ENCODE results near the gene HNF4A. TPM values are rescaled to one million over a fixed set of nuclear protein-coding genes. Genes with fewer than 3 reads are reported as not detected.

HNF4A gene
- total RNA-seq, 4 donors from 2014 or later = 0.63 TPM; not detected in 3

DNA sequence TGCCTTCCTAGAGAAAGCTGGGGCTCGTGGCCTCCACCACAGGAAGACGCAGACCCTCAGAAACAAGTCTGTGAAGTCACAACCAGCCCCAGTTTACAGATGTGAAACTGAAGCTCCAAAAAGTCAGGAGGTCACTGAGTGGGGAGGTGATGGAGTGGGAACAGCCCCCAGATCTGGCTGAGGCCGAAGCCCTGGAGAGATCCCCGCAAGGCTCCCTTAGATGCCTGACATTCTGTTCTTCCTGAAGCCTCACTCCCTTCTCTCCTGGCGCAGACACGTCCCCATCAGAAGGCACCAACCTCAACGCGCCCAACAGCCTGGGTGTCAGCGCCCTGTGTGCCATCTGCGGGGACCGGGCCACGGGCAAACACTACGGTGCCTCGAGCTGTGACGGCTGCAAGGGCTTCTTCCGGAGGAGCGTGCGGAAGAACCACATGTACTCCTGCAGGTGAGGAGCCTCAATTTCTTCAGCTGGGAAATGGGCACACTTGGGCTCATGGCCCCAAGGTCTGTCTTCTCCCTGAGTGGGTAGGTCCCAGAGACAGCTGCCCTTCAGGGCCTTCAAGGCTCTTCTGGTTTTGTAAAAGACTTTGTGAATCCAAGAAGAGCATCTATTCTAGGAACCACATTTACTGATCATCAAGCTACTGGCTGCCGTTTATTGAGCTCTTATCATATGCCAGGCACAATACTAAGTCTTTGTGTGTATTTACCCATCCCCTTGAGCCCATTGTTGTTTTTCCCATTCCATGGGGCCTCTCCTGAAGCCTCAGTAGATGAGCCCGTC is 50.5 kb downstream of the HNF4A start:
- H3K9me3 ChIP-seq = no peaks in the 10 kb centered on the region
- intact Hi-C loops (cut with DNase I) = no loop called here
- DNase-seq (ENCODE audit: extremely low spot score) = no peak
- 96% methylated on average over 13 of the region's 20 CpGs for WGBS
- H3K4me1 ChIP-seq = no peaks in the 10 kb centered on the region
- no peaks in the 10 kb centered on the region for H3K36me3 ChIP-seq
- H3K4me3 ChIP-seq = no peak overlapping the region
- peaks cover 0 to 17% (median 0%) of the 10 kb centered on the region in 4 donors for H3K27me3 ChIP-seq
- no peak overlapping the region for H3K27ac ChIP-seq (replicated peaks in 1 of 4)
- TF ChIP-seq EP300 (IDR thresholded peaks at IDR 0.05) (no peak), POLR2AphosphoS5 (IDR thresholded peaks at IDR 0.05) (no peak), POLR2A (IDR thresholded peaks at IDR 0.05; ENCODE audit: low read depth) (no peak)
- TF ChIP-seq, protein P1, sequence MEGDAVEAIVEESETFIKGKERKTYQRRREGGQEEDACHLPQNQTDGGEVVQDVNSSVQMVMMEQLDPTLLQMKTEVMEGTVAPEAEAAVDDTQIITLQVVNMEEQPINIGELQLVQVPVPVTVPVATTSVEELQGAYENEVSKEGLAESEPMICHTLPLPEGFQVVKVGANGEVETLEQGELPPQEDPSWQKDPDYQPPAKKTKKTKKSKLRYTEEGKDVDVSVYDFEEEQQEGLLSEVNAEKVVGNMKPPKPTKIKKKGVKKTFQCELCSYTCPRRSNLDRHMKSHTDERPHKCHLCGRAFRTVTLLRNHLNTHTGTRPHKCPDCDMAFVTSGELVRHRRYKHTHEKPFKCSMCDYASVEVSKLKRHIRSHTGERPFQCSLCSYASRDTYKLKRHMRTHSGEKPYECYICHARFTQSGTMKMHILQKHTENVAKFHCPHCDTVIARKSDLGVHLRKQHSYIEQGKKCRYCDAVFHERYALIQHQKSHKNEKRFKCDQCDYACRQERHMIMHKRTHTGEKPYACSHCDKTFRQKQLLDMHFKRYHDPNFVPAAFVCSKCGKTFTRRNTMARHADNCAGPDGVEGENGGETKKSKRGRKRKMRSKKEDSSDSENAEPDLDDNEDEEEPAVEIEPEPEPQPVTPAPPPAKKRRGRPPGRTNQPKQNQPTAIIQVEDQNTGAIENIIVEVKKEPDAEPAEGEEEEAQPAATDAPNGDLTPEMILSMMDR (IDR thresholded peaks at IDR 0.05) = no peak

GRCh38 chr20:44406572-44407137 is 51.2 kb downstream of the HNF4A start:
- no peaks in the 10 kb centered on the region for H3K36me3 ChIP-seq
- TF ChIP-seq EP300 (IDR thresholded peaks at IDR 0.05) (no peak), POLR2A (IDR thresholded peaks at IDR 0.05; ENCODE audit: low read depth) (no peak), POLR2AphosphoS5 (IDR thresholded peaks at IDR 0.05) (no peak)
- TF ChIP-seq, protein P1 (IDR thresholded peaks at IDR 0.05) = no peak
- no peak for DNase-seq (ENCODE audit: extremely low spot score)
- H3K27me3 ChIP-seq = peaks cover 0 to 10% (median 0%) of the 10 kb centered on the region in 4 donors
- H3K4me3 ChIP-seq = no peak overlapping the region
- H3K27ac ChIP-seq (replicated peaks in 1 of 4) = no peak overlapping the region
- WGBS = 77% methylated on average over 6 of the region's 7 CpGs
- H3K9me3 ChIP-seq = no peaks in the 10 kb centered on the region
- no peaks in the 10 kb centered on the region for H3K4me1 ChIP-seq
- intact Hi-C loops (cut with DNase I) = no loop called here

DNA sequence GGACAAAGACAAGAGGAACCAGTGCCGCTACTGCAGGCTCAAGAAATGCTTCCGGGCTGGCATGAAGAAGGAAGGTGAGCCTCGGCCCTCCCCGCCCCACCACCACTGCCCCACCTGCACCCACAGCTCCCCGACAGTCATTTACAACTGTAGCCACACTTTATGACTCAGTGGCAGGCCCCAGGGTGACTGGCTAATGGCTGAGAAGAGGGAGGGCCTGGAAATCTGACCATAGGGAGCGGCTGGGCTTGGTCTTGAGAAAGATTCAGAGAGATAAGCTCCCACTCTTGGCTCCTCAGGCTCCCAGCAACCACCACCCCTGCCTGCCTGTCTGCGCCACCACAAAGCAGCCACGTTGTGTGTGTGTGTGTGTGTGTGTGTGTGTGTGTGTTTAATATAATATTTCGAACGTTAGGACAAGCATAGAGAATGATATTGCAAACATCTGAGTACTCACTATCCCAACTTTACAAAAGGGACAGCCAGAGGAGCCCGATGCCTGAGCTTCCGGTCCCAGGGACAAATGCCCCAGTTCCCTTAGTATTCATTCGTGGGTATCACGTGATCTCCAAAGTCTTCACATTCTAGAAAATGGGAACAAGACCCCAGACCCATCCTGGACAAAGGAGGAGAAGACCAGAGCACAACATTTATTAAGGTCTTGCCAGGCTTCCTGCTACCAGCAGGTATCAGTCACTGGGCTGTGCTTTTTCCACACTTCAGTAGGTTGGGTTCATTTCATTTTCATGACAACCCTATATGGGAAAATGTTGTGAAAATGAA is 52.1 kb downstream of the HNF4A start:
- H3K27ac ChIP-seq (replicated peaks in 1 of 4) = no peak overlapping the region
- 82% methylated on average over 12 of the region's 14 CpGs for WGBS
- H3K4me3 ChIP-seq = no peak overlapping the region
- TF ChIP-seq POLR2A (IDR thresholded peaks at IDR 0.05; ENCODE audit: low read depth) = no peak
- TF ChIP-seq EP300 (IDR thresholded peaks at IDR 0.05) = no peak
- TF ChIP-seq, protein P1 (IDR thresholded peaks at IDR 0.05) = no peak
- no peak for TF ChIP-seq POLR2AphosphoS5 (IDR thresholded peaks at IDR 0.05)
- no peak for DNase-seq (ENCODE audit: extremely low spot score)
- peaks cover 0 to 9% (median 0%) of the 10 kb centered on the region in 4 donors for H3K27me3 ChIP-seq
- H3K4me1 ChIP-seq = no peaks in the 10 kb centered on the region
- no peaks in the 10 kb centered on the region for H3K36me3 ChIP-seq
- intact Hi-C loops (cut with DNase I) = no loop called here
- H3K9me3 ChIP-seq = no peaks in the 10 kb centered on the region

- Histone ChIP-seq H3K27ac (replicated peaks in 1 of 4) (no peak overlapping the region), H3K4me3 (no peak overlapping the region), H3K36me3 (no peaks in the 10 kb centered on the region), H3K4me1 (no peaks in the 10 kb centered on the region), H3K27me3 (peaks cover 0 to 16% (median 0%) of the 10 kb centered on the region in 4 donors), H3K9me3 (no peaks in the 10 kb centered on the region)
- intact Hi-C loops (cut with DNase I) = no loop called here
- 83% methylated on average over 2 of the region's 2 CpGs for WGBS
- TF ChIP-seq, protein P1 (IDR thresholded peaks at IDR 0.05) = no peak
- no peak for TF ChIP-seq POLR2AphosphoS5 (IDR thresholded peaks at IDR 0.05)
- TF ChIP-seq POLR2A (IDR thresholded peaks at IDR 0.05; ENCODE audit: low read depth) = no peak
- TF ChIP-seq EP300 (IDR thresholded peaks at IDR 0.05) = no peak
- DNase-seq (ENCODE audit: extremely low spot score) = no peak
These were observed 53.7 kb downstream of the HNF4A start for GRCh38 chr20:44409132-44409600.

Data from esophagus muscularis mucosa (tissue), 4 donors.